Nephron (organoid): ENCODE data around the gene GPR162.

ENCODE experiments used
- H3K27ac Mint-ChIP-seq, 3 experiments: 2 replicates each; pipeline ENCODE4 v1.8.0; 2020; ENCODE audit warnings: mixed read lengths in 3 of 3, mild to moderate bottlenecking in 2 of 3, moderate library complexity in 1 of 3
- H3K27me3 Mint-ChIP-seq: 2 replicates; pipeline ENCODE4 v1.8.0; 2021; ENCODE audit warnings: low read depth, mild to moderate bottlenecking, moderate library complexity, mixed read lengths
- H3K36me3 Mint-ChIP-seq: 2 replicates; pipeline ENCODE4 v1.8.0; 2020; ENCODE audit warnings: low read depth, mixed read lengths
- H3K4me1 Mint-ChIP-seq: 2 replicates; pipeline ENCODE4 v1.8.0; 2020; ENCODE audit warnings: mixed read lengths
- H3K4me3 Mint-ChIP-seq, 3 experiments: 2 replicates each; pipeline ENCODE4 v1.8.0; 2020; ENCODE audit warnings: mild to moderate bottlenecking in 3 of 3, mixed read lengths in 3 of 3, moderate library complexity in 2 of 3
- H3K9me3 Mint-ChIP-seq: 2 replicates; pipeline ENCODE4 v1.8.0; 2020; ENCODE audit warnings: mixed read lengths
- TF ChIP-seq, protein P1 (sequence below), 3 experiments: fragments of 200-600 bp; sonication (generic); IDR thresholded peaks; one replicate each; pipeline ENCODE4 v1.5.0; 2021; ENCODE audit warnings: antibody characterized with exemption in 3 of 3; ENCODE audit not compliant: unreplicated experiment in 3 of 3

GPR162 gene

DNA sequence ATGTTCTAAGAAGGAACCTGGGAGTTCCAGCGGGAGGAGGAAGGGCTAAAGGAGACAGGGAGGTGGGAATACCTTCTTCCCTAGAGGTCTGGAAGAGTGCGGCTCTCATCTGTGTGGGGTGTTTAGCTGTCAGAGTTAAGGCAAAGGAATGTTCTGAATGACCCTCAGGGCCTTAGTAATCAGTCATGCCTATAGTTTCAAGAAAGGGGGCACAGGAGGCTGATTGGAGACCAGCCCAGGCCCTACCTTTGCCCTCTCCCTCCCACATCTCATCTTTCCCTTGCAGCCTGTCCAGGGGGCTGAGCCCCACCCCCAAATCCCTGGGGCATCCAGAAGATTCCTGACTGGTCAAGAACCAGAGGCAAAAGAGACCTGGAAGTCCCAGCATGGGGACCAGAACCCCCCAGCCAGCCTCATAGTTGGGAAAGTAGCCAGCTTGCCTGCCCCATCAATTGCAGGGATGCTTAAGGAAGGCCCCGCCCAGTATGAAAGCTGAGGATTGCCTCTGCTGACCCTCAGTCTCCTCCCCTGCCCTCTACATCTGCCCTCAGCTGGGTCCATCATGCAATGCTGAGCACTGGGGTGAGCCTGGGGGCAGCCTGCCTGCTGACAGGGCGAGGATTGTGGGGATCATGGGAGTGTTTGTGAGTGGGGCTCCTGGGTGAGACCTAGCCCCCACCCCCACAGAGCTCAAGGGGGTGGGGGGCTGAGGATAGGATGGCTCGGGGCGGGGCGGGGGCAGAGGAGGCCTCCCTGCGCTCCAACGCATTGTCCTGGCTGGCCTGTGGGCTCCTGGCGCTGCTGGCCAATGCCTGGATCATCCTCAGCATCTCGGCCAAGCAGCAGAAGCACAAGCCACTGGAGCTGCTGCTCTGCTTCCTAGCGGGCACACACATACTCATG, 1.8 kb downstream of the GPR162 start:
- Mint-ChIP-seq H3K36me3 (peaks cover 4% of the 10 kb centered on the region), H3K4me3 (peak overlapping the region; percentile 70 to 85 (median 84))

DNA sequence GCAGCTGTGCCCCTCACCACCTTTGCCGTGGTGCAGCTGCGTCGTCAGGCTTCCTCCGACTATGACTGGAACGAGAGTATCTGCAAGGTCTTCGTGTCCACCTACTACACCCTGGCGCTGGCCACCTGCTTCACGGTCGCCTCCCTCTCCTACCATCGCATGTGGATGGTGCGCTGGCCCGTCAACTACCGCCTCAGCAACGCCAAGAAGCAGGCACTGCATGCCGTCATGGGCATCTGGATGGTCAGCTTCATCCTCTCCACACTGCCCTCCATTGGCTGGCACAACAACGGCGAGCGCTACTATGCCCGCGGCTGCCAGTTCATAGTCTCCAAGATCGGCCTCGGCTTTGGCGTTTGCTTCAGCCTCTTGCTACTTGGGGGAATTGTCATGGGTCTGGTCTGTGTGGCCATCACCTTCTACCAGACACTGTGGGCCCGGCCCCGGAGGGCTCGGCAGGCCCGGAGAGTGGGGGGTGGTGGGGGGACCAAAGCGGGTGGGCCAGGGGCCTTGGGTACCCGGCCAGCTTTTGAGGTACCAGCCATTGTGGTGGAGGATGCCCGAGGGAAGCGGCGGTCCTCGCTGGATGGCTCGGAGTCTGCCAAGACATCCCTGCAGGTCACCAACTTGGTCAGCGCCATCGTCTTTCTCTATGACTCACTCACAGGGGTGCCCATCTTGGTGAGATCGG, 2.6 kb downstream of the GPR162 start:
- Mint-ChIP-seq H3K36me3 (peaks cover 4% of the 10 kb centered on the region), H3K27ac (peak overlapping the region; percentile 73 to 84 (median 84)), H3K27me3 (no peaks in the 10 kb centered on the region), H3K4me1 (peaks cover 60% of the 10 kb centered on the region), H3K4me3 (peak overlapping the region; percentile 70 to 78 (median 76)), H3K9me3 (no peaks in the 10 kb centered on the region)
- TF ChIP-seq, protein P1, sequence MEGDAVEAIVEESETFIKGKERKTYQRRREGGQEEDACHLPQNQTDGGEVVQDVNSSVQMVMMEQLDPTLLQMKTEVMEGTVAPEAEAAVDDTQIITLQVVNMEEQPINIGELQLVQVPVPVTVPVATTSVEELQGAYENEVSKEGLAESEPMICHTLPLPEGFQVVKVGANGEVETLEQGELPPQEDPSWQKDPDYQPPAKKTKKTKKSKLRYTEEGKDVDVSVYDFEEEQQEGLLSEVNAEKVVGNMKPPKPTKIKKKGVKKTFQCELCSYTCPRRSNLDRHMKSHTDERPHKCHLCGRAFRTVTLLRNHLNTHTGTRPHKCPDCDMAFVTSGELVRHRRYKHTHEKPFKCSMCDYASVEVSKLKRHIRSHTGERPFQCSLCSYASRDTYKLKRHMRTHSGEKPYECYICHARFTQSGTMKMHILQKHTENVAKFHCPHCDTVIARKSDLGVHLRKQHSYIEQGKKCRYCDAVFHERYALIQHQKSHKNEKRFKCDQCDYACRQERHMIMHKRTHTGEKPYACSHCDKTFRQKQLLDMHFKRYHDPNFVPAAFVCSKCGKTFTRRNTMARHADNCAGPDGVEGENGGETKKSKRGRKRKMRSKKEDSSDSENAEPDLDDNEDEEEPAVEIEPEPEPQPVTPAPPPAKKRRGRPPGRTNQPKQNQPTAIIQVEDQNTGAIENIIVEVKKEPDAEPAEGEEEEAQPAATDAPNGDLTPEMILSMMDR (IDR thresholded peaks at IDR 0.05; ENCODE audit: unreplicated experiment in 3 of 3): no peak

More for the DNA sequence above, 1.8 kb downstream of the GPR162 start:
- Mint-ChIP-seq H3K9me3 (no peaks in the 10 kb centered on the region), H3K27me3 (peaks cover 2% of the 10 kb centered on the region), H3K4me1 (peaks cover 63% of the 10 kb centered on the region), H3K27ac (peak overlapping the region; percentile 47 to 98 (median 64))
- TF ChIP-seq, protein P1 (IDR thresholded peaks at IDR 0.05; ENCODE audit: unreplicated experiment in 3 of 3): no peak

DNA sequence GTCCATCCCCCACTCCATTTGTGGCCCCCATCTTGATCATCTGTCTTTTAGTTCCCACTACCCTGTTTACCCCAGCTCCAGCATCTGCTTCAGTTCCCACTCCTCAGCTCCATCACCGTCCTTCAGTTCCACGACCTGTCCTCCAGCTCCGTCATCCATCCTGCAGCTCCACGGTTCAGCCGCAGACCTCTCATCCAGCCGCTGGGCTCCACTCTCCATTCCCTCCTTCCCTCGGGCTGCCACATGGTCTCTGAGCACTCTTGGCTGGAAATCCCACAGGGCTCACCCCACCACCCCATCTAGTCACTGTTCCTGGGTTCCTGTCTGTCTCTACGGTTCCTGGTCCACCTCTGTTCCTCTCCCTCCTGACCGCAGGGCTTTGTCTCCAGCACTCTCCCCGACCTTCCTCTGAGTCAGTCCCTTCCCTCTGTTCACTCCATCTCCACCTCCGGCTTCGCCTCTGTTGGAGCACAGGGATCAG, 3.3 kb downstream of the GPR162 start:
- peaks cover 4% of the 10 kb centered on the region for H3K36me3 Mint-ChIP-seq

DNA sequence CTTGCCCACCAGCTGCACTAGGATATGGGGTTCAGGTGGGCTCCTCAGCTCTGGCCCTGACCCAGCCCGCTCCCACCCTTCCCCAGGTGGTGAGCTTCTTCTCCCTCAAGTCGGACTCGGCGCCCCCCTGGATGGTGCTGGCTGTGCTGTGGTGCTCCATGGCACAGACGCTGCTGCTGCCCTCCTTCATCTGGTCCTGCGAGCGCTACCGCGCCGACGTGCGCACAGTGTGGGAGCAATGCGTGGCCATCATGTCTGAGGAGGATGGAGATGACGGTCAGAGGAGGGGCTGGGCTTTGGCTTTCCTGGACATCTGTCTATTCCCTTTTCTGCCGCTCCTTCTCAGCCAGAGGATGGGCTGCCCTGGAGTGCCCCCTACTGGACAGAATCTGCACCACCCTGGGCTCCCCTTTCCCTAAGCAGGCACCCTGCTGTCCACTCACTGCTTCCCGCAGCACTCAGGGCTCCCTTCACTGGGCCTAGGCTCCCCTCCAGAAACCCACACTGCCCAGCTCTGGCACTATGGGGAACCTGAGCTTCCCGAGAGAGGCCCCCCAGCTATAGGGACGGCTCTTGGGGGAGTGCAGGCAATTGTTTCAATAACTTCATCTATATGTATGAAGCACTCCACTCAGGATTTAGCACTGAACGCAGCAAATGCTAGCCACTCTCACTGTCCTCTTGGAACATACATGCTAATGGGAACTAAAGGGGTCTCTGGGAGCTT, 3.9 kb downstream of the GPR162 start:
- H3K4me3 Mint-ChIP-seq: peak overlapping the region; percentile 70 to 78 (median 73)
- H3K27ac Mint-ChIP-seq: peak overlapping the region; percentile 54 to 84 (median 73)
- no peaks in the 10 kb centered on the region for H3K9me3 Mint-ChIP-seq
- peaks cover 3% of the 10 kb centered on the region for H3K27me3 Mint-ChIP-seq
- TF ChIP-seq, protein P1 (IDR thresholded peaks at IDR 0.05; ENCODE audit: unreplicated experiment in 3 of 3): peak; percentile 85 to 92 (median 90)
- H3K36me3 Mint-ChIP-seq: peaks cover 4% of the 10 kb centered on the region
- H3K4me1 Mint-ChIP-seq: peaks cover 54% of the 10 kb centered on the region

More for the DNA sequence above, 3.3 kb downstream of the GPR162 start:
- Mint-ChIP-seq H3K9me3 (no peaks in the 10 kb centered on the region), H3K27ac (peak overlapping the region; percentile 54 to 84 (median 73)), H3K27me3 (peaks cover 3% of the 10 kb centered on the region), H3K4me3 (peak overlapping the region; percentile 22 to 78 (median 45)), H3K4me1 (peaks cover 56% of the 10 kb centered on the region)
- TF ChIP-seq, protein P1 (IDR thresholded peaks at IDR 0.05; ENCODE audit: unreplicated experiment in 3 of 3): no peak

DNA sequence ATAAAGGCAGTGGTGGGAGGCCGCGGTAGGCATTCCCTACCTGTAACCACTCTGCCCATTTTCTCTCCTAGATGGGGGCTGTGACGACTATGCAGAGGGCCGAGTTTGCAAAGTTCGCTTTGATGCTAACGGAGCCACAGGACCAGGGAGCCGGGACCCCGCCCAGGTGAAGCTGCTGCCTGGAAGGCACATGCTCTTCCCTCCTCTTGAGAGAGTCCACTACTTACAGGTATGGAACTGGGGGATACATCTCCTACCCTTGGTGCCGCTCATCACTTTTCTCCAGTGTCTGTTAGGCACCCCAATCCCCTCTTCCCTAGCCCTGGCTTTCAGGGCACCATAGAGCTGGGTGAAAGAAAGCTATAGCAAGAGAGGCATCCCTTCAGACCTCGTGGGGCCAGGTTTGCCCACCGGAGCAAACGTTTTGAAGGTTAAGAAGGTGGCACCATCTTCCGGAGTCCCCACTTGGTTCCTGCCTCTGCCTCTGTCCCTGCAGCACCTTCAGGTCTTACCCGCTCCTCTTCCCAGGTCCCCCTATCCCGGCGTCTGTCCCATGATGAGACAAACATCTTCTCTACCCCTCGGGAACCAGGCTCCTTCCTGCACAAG, 4.6 kb downstream of the GPR162 start:
- no peaks in the 10 kb centered on the region for H3K9me3 Mint-ChIP-seq
- H3K27ac Mint-ChIP-seq: peak overlapping the region; percentile 54 to 84 (median 73)
- peaks cover 9% of the 10 kb centered on the region for H3K36me3 Mint-ChIP-seq
- peaks cover 3% of the 10 kb centered on the region for H3K27me3 Mint-ChIP-seq
- TF ChIP-seq, protein P1 (IDR thresholded peaks at IDR 0.05; ENCODE audit: unreplicated experiment in 3 of 3): no peak
- H3K4me3 Mint-ChIP-seq: peak overlapping the region; percentile 62 to 78 (median 73)
- peaks cover 52% of the 10 kb centered on the region for H3K4me1 Mint-ChIP-seq
